HL-60/S4 (cell line): ENCODE data around the gene DOCK8.
"Not testable (repeated sequence)": the region's sequence is repeated elsewhere in the genome, so short reads cannot be mapped to it uniquely, and the experiment has no call there.

Source experiments
- in situ Hi-C: fragments of 300-500 bp; cut with MboI; formaldehyde crosslinking; loops from 2 replicates; pipeline ENCODE4 v1.14.3; 2022; ENCODE audit warnings: low sequenced_read_pairs

The DOCK8 gene

GRCh38 chr9:214648-215493 is at the start of gene DOCK8:
Gene DOCK8 (plus strand): TSS chr9:214865. CDS start chr9:214977, 112 bp downstream.
- in situ Hi-C loops, result no loop called here

- in situ Hi-C loops, result not testable (repeated sequence)
These were observed 44.9 kb upstream of the DOCK8 start for GRCh38 chr9:169757-170156.

- in situ Hi-C loops, result not testable (repeated sequence)
These were observed 36.4 kb upstream of the DOCK8 start for GRCh38 chr9:178140-178825.

GRCh38 chr9:178970-179383 is 35.7 kb upstream of the DOCK8 start, which contains the start of gene ZNG1A:
Gene ZNG1A (minus strand): TSS chr9:179056. CDS start chr9:178969, 87 bp downstream.
- in situ Hi-C loops, result not testable (repeated sequence)

GRCh38 chr9:199601-200000 is 15.1 kb upstream of the DOCK8 start:
- in situ Hi-C loops, result not testable (repeated sequence)

- in situ Hi-C loops, result no loop called here
These were observed 8.2 kb upstream of the DOCK8 start for GRCh38 chr9:206481-206880.

GRCh38 chr9:209143-209758 is 5.4 kb upstream of the DOCK8 start:
- in situ Hi-C loops, result no loop called here

- in situ Hi-C loops, result no loop called here
These were observed 3.6 kb upstream of the DOCK8 start for GRCh38 chr9:211036-211435.

GRCh38 chr9:211557-211956 is 3.1 kb upstream of the DOCK8 start:
- in situ Hi-C loops, result no loop called here

GRCh38 chr9:212297-212696 is 2.4 kb upstream of the DOCK8 start:
- in situ Hi-C loops, result no loop called here

GRCh38 chr9:213901-214300 is 764 bp upstream of the DOCK8 start:
- in situ Hi-C loops, result not testable (repeated sequence)

- in situ Hi-C loops, result no loop called here
These were observed 366 bp upstream of the DOCK8 start for GRCh38 chr9:214351-214647.

GRCh38 chr9:215631-216155 is 1.0 kb downstream of the DOCK8 start:
- in situ Hi-C loops, result no loop called here

- in situ Hi-C loops, result no loop called here
These were observed 2.2 kb downstream of the DOCK8 start for GRCh38 chr9:216866-217265.

- in situ Hi-C loops, result no loop called here
These were observed 3.3 kb downstream of the DOCK8 start for GRCh38 chr9:217950-218349.

- in situ Hi-C loops, result not testable (repeated sequence)
These were observed 4.4 kb downstream of the DOCK8 start for GRCh38 chr9:219036-219435.

- in situ Hi-C loops, result no loop called here
These were observed 5.2 kb downstream of the DOCK8 start for GRCh38 chr9:219670-220365.

GRCh38 chr9:221989-222776 is 7.5 kb downstream of the DOCK8 start:
- in situ Hi-C loops, result no loop called here

GRCh38 chr9:223152-223551 is 8.5 kb downstream of the DOCK8 start:
- in situ Hi-C loops, result no loop called here

GRCh38 chr9:224026-224425 is 9.4 kb downstream of the DOCK8 start:
- in situ Hi-C loops, result no loop called here
